Esophagus muscularis mucosa (tissue), 4 donors: ENCODE results near the gene IL1R2. TPM values are rescaled to one million over a fixed set of nuclear protein-coding genes. Genes with fewer than 3 reads are reported as not detected.

Experiments used
- DNase-seq: peaks from one replicate; pipeline ENCODE4 v3.0.0-alpha.2; 2017; ENCODE audit errors: extremely low spot score
- H3K27ac ChIP-seq, 4 donors: fragments of 200-600 bp; sonication (generic); replicated peaks in 1 of 4; 1 replicate in 3 of 4; 2 replicates in 1 of 4; pipeline ENCODE4 v1.5.1; 2016 to 2019; ENCODE audit warnings: mild to moderate bottlenecking in 1 of 4
- H3K27me3 ChIP-seq, 4 donors: fragments of 200-600 bp; sonication (generic); one replicate each; pipeline versions ENCODE4 v1.5.1 to v1.6.0; 2016 to 2019
- H3K36me3 ChIP-seq, 4 donors: fragments of 200-600 bp; sonication (generic); one replicate each; pipeline ENCODE4 v1.5.1; 2016 to 2019
- H3K4me1 ChIP-seq, 4 donors: fragments of 200-600 bp; sonication (generic); one replicate each; pipeline ENCODE4 v1.5.1; 2016 to 2019
- H3K4me3 ChIP-seq, 4 donors: fragments of 200-600 bp; sonication (generic); 1 replicate in 2 of 4; 2 replicates in 2 of 4; pipeline ENCODE4 v1.5.1; 2016 to 2019; ENCODE audit warnings: mild to moderate bottlenecking in 4 of 4, moderate library complexity in 1 of 4
- H3K9me3 ChIP-seq, 4 donors: fragments of 200-600 bp; sonication (generic); 1 replicate in 3 of 4; 2 replicates in 1 of 4; pipeline ENCODE4 v1.5.1; 2016 to 2019
- EP300 ChIP-seq: sonication (generic); formaldehyde crosslinking; IDR thresholded peaks from one replicate; pipeline ENCODE4 v1.6.1; 2017; ENCODE audit warnings: antibody characterized with exemption
- POLR2A ChIP-seq: fragments of 450-650 bp; IDR thresholded peaks from one replicate; pipeline ENCODE4 v1.6.1; 2017; ENCODE audit warnings: antibody characterized with exemption, moderate library complexity, mild to moderate bottlenecking, low read depth
- POLR2AphosphoS5 ChIP-seq, 2 donors: sonication (generic); formaldehyde crosslinking; IDR thresholded peaks; one replicate each; pipeline ENCODE4 v1.6.1; 2017; ENCODE audit warnings: antibody characterized with exemption in 2 of 2
- WGBS: methylation state at CpG from one replicate; pipeline ENCODE4 v1.1.5; 2018; 5-methylcytosine and 5-hydroxymethylcytosine counted together
- intact Hi-C: fragments of 100-400 bp; cut with DNase I; formaldehyde crosslinking; loops from one replicate; pipeline ENCODE4 v1.15.1; 2023
- total RNA-seq, 4 donors: library from RNA; depleted of rRNA; stranded (reverse); fragments of >200 nt; gene quantifications; one replicate each; pipeline versions ENCODE4 v1.1.0 to v1.2.1, GENCODE V29; 2016
- TF ChIP-seq, protein P1 (sequence below), 3 experiments: fragments of 200-600 bp in 2 of 3; fragments of 450-650 bp in 1 of 3; sonication (generic) in 2 of 3; IDR thresholded peaks; one replicate each; pipeline ENCODE4 v1.5.1; 2017 to 2019; ENCODE audit warnings: antibody characterized with exemption in 3 of 3, mild to moderate bottlenecking in 2 of 3, moderate library complexity in 1 of 3

Gene IL1R2
- total RNA-seq, 4 donors from 2014 or later = 2.5 to 56.2 (median 6.4) TPM

DNA sequence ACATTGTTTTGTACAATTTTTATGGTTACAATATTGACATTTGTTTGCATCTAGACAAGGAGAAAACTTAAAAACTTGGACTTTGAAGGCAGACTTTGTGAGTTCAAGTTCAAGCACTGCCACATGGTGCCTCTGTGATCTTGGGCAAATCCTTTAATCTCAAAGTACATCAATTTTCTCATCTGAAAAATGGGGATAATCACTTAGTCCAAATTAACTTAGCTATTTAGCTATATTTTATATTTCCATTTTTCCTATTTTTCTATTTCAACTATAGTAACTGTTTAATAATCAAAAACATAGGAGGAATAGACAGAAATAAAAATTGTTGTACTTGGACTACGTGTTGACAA is 38.7 kb downstream of the IL1R2 start:
- TF ChIP-seq, protein P1, sequence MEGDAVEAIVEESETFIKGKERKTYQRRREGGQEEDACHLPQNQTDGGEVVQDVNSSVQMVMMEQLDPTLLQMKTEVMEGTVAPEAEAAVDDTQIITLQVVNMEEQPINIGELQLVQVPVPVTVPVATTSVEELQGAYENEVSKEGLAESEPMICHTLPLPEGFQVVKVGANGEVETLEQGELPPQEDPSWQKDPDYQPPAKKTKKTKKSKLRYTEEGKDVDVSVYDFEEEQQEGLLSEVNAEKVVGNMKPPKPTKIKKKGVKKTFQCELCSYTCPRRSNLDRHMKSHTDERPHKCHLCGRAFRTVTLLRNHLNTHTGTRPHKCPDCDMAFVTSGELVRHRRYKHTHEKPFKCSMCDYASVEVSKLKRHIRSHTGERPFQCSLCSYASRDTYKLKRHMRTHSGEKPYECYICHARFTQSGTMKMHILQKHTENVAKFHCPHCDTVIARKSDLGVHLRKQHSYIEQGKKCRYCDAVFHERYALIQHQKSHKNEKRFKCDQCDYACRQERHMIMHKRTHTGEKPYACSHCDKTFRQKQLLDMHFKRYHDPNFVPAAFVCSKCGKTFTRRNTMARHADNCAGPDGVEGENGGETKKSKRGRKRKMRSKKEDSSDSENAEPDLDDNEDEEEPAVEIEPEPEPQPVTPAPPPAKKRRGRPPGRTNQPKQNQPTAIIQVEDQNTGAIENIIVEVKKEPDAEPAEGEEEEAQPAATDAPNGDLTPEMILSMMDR (IDR thresholded peaks at IDR 0.05) = no peak
- TF ChIP-seq EP300 (no peak), POLR2AphosphoS5 (IDR thresholded peaks at IDR 0.05) (no peak), POLR2A (no peak)
- H3K4me1 ChIP-seq = peaks cover 18 to 40% (median 33%) of the 10 kb centered on the region in 4 donors
- intact Hi-C loops = no loop called here
- H3K27ac ChIP-seq = no peak overlapping the region
- no peaks in the 10 kb centered on the region for H3K9me3 ChIP-seq
- no peaks in the 10 kb centered on the region for H3K27me3 ChIP-seq
- no peak overlapping the region for H3K4me3 ChIP-seq
- 76% methylated on average over 1 of the region's 1 CpG for WGBS
- DNase-seq = no peak
- H3K36me3 ChIP-seq = no peaks in the 10 kb centered on the region

DNA sequence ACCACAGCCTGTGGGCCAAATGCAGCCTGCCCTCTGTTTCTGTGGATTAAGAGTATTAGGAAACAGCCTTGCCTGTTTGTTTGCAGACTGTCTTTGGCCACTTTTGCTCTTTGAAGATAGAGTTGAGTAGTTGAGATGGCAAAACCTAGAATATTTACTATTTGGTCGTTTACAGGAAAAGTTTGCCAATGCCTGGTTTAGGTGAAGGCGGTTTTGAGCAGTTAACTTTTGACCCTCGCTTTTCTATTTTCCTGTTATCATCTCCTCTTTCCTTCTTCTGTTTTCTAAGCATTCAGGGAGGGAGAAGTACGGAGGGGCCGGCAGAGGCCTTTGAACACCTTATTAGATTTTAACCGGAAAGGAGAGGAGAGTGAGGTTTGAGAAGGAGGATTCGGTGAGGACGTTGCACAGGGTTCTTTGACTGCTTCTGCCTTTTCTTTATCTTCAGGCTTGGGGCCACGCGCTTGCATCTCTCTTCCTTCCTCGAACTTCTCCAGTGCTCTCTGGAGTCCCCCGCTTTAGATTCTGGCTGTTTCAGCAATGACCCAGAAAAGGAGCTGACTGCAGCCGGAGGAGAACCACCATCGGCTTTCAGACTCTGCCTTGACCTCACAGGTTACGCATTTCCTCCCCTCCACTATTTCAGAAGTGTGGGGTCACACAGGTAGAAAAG is 39.2 kb downstream of the IL1R2 start:
- Histone ChIP-seq H3K4me3 (no peak overlapping the region), H3K27ac (no peak overlapping the region), H3K4me1 (peaks cover 18 to 40% (median 33%) of the 10 kb centered on the region in 4 donors), H3K36me3 (no peaks in the 10 kb centered on the region), H3K27me3 (no peaks in the 10 kb centered on the region), H3K9me3 (no peaks in the 10 kb centered on the region)
- TF ChIP-seq EP300 (no peak), POLR2AphosphoS5 (IDR thresholded peaks at IDR 0.05) (no peak), POLR2A (no peak)
- TF ChIP-seq, protein P1 (IDR thresholded peaks at IDR 0.05) = no peak
- intact Hi-C loops = no loop called here
- no peak for DNase-seq
- 87% methylated on average over 15 of the region's 15 CpGs for WGBS

DNA sequence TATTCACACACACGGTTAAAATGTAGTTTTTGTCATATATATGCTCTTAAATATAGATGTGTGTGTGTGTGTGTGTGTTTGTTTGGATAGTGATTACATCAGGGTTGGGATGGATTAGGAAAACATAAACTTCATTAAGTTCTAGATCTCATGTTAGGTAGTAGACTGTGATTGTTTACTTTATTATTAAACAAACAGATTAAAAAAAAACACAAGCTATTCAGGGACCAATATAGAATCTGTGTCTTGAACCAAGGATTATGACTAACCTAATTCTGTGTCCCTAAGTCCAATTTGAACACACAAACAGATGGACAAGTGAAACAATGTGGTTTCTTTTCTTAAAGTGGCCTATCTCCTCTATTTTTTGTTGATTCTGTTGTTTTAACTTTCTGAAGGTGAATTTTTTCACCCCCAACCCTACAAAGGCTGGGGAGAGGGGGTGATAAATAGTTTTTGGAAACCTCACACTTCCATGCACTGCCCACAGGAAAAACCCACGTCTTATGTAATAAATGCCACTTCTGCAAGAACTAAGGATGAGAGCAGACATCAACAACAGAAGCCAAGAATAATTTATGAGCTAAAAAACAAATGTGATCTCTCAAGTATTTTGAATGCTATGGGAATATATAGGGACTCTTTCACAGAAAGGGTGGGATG is 40.7 kb downstream of the IL1R2 start:
- Histone ChIP-seq H3K9me3 (no peaks in the 10 kb centered on the region), H3K4me3 (no peak overlapping the region), H3K36me3 (no peaks in the 10 kb centered on the region), H3K27me3 (no peaks in the 10 kb centered on the region), H3K27ac (no peak overlapping the region), H3K4me1 (peaks cover 11 to 35% (median 24%) of the 10 kb centered on the region in 4 donors)
- intact Hi-C loops = no loop called here
- 68% methylated on average over 2 of the region's 2 CpGs for WGBS
- DNase-seq = no peak
- TF ChIP-seq POLR2A (no peak), EP300 (no peak), POLR2AphosphoS5 (IDR thresholded peaks at IDR 0.05) (no peak)
- TF ChIP-seq, protein P1 (IDR thresholded peaks at IDR 0.05) = no peak

DNA sequence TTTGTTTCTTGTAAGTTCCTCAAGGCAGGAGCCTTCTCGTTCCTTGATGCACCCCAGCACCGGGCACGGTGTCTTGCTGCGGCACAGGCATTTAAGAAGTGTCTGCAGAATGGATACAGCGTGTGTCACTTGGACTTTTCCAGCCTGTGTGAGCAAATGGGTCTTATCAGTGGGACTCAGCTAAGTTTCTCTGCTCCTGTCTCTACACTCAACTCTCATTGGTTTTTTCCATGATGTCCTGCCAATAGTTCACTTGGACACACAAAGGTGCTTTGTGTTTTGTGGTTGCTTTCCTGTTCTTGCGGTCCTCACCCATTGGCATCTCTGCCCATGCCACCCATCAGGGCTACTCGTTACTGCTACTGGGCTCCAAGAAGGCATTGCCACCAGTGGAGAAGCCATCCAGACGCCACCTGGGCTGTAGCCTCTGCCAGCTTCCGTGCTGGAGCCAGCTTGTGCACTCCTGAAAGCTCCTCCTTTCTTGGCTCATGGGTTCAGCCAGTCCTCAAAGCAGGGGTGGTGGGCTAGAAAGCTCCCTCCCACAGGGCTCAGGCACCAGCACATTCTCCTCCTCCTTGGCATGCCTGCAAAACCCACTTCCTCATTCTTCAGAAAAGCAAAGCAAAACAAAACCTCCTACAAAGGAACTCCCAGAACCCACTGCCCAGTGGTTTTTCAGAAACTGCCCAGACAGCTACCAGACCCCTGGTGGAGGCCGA is 41.4 kb downstream of the IL1R2 start:
- peak overlapping the region in 1 of 4 donors; percentile 21 for H3K27ac ChIP-seq
- H3K4me1 ChIP-seq = peaks cover 9 to 28% (median 20%) of the 10 kb centered on the region in 4 donors
- H3K36me3 ChIP-seq = no peaks in the 10 kb centered on the region
- H3K4me3 ChIP-seq = no peak overlapping the region
- 70% methylated on average over 10 of the region's 10 CpGs for WGBS
- H3K27me3 ChIP-seq = no peaks in the 10 kb centered on the region
- intact Hi-C loops = no loop called here
- TF ChIP-seq EP300 = no peak
- no peak for TF ChIP-seq POLR2A
- TF ChIP-seq, protein P1 (IDR thresholded peaks at IDR 0.05) = no peak
- TF ChIP-seq POLR2AphosphoS5 (IDR thresholded peaks at IDR 0.05) = no peak
- H3K9me3 ChIP-seq = no peaks in the 10 kb centered on the region
- no peak for DNase-seq
